ENCODE data around the gene JAKMIP3.

DNA sequence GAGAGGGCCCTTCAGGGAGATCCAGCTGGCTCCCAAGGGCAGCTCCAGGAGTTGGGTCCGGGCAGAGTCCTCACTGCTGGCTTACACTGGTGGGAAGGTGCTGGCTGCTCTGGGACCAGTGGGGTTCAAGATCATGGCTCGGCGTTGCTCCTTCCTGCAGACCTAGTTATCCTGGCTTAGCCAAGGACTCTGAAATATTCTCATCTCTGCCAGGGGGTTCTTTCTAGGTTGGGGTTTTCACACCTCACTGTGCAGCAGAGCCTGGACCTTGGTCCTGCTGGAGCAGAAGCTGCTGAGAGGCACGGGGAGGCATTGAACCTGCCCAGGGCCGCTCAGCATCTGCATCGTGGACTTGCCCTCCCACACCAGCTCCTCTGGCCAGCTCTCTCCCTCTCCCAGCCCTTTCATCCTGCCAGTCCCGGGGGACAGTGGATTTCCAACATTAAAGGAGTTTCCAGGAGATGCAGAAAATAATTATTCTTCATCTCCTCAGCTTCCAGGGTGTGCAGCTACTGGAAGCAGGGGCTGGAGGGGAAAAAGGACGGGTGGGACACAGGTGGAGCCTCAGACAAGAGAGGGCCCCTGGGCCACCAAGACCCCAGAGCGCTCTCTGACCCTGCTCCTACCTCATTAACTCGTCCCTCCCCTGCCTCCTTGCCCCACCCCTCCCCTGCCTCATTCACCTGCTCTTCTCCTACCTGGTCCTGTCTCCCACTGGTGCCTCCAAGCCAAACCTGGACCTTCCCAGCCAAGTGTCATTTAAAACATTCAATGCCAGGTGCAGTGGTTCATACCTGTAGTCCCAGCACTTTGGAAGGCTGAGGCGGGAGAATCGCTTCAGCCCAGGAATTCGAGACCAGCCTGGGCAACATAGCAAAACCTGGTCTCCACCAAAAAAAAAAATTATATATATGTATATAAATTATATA is 42.5 kb downstream of the JAKMIP3 start:
- TF ChIP-seq, protein P1, sequence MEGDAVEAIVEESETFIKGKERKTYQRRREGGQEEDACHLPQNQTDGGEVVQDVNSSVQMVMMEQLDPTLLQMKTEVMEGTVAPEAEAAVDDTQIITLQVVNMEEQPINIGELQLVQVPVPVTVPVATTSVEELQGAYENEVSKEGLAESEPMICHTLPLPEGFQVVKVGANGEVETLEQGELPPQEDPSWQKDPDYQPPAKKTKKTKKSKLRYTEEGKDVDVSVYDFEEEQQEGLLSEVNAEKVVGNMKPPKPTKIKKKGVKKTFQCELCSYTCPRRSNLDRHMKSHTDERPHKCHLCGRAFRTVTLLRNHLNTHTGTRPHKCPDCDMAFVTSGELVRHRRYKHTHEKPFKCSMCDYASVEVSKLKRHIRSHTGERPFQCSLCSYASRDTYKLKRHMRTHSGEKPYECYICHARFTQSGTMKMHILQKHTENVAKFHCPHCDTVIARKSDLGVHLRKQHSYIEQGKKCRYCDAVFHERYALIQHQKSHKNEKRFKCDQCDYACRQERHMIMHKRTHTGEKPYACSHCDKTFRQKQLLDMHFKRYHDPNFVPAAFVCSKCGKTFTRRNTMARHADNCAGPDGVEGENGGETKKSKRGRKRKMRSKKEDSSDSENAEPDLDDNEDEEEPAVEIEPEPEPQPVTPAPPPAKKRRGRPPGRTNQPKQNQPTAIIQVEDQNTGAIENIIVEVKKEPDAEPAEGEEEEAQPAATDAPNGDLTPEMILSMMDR (IDR thresholded peaks at IDR 0.05) = no peak
- no peak for TF ChIP-seq POLR2A (IDR thresholded peaks at IDR 0.05)

All from adrenal gland (tissue), 5 donors.